Brain microvascular endothelial cell (primary cell): Measurements from ENCODE around the gene FOXJ1.

Source experiments
- DNase-seq: peaks from one replicate; pipeline ENCODE4 v3.0.0-alpha.2; 2020
- H3K27ac ChIP-seq: fragments of 250-450 bp; sonication (Bioruptor Pico); 2 replicates; pipeline ENCODE4 v1.5.1; 2020; ENCODE audit warnings: mild to moderate bottlenecking, moderate library complexity
- H3K27me3 ChIP-seq: fragments of 250-450 bp; sonication (Bioruptor Pico); replicated peaks from 2 replicates; pipeline ENCODE4 v1.5.1; 2020; ENCODE audit warnings: mild to moderate bottlenecking
- H3K36me3 ChIP-seq: fragments of 250-450 bp; sonication (Bioruptor Pico); replicated peaks from 2 replicates; pipeline ENCODE4 v1.5.1; 2020; ENCODE audit warnings: mild to moderate bottlenecking
- H3K4me3 ChIP-seq: 2 replicates; pipeline ENCODE4 v1.5.1; 2011; ENCODE audit warnings: low read depth, mild to moderate bottlenecking, control low read depth, low read length, moderate library complexity
- in situ Hi-C: cut with HindIII; loops from 2 replicates; pipeline ENCODE4 v1.10.0; 2017; ENCODE audit warnings: low sequenced_read_pairs, low pct_ligation_motif_present
- TF ChIP-seq, protein P1 (sequence below): IDR thresholded peaks from 2 replicates; pipeline ENCODE4 v1.5.1; 2011; ENCODE audit warnings: low read depth, mild to moderate bottlenecking, moderate library complexity, low read length, control low read depth, inconsistent platforms; ENCODE audit errors: missing control alignments

FOXJ1 gene

DNA sequence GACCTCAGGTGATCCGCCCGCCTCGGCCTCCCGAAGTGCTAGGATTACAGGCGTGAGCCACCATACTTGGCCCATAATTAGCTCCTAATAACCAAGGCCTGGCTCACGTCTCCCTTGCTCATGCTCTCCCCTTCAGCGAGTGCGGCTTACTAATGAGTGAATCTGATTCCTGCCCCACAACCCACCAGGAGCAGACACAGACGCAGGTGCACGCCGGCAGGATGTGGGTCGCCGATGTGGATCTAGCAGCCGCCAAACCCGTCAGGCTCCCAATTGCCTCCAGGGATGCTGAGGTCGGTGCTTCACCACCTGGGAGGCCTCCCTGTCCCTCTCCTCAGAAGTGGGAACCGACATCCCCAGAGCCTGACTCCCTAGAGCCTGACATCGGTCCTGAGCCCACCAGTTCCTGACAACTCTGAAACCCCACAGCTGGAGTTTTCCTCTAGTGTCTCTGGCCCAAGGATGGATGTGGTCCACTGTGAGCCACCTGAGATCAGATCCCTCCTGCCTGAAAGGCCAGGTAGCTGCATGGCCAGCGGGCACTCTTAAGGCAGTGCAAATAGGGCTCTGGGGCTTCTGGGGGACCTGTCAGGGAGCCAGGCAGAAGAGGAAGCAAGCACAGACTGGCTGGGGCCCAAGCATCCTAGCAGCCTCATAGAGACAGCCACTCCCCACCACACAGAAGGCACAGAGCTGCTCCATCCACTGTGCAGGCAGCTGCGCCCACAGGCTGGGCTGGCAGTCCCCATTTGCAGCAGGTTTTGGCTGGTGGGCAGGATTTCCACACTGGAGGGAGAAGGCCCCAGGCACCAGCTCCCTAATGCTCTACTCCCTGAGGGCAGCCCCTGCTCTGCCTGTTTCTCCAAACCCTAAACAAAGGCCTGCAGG, 48.3 kb downstream of the FOXJ1 start:
- Histone ChIP-seq H3K36me3 (peaks cover 71% of the 10 kb centered on the region), H3K4me3 (no peak overlapping the region), H3K27ac (no peak overlapping the region), H3K27me3 (no peaks in the 10 kb centered on the region)
- in situ Hi-C loops: no loop called here
- TF ChIP-seq, protein P1, sequence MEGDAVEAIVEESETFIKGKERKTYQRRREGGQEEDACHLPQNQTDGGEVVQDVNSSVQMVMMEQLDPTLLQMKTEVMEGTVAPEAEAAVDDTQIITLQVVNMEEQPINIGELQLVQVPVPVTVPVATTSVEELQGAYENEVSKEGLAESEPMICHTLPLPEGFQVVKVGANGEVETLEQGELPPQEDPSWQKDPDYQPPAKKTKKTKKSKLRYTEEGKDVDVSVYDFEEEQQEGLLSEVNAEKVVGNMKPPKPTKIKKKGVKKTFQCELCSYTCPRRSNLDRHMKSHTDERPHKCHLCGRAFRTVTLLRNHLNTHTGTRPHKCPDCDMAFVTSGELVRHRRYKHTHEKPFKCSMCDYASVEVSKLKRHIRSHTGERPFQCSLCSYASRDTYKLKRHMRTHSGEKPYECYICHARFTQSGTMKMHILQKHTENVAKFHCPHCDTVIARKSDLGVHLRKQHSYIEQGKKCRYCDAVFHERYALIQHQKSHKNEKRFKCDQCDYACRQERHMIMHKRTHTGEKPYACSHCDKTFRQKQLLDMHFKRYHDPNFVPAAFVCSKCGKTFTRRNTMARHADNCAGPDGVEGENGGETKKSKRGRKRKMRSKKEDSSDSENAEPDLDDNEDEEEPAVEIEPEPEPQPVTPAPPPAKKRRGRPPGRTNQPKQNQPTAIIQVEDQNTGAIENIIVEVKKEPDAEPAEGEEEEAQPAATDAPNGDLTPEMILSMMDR: no peak
- no peak for DNase-seq

DNA sequence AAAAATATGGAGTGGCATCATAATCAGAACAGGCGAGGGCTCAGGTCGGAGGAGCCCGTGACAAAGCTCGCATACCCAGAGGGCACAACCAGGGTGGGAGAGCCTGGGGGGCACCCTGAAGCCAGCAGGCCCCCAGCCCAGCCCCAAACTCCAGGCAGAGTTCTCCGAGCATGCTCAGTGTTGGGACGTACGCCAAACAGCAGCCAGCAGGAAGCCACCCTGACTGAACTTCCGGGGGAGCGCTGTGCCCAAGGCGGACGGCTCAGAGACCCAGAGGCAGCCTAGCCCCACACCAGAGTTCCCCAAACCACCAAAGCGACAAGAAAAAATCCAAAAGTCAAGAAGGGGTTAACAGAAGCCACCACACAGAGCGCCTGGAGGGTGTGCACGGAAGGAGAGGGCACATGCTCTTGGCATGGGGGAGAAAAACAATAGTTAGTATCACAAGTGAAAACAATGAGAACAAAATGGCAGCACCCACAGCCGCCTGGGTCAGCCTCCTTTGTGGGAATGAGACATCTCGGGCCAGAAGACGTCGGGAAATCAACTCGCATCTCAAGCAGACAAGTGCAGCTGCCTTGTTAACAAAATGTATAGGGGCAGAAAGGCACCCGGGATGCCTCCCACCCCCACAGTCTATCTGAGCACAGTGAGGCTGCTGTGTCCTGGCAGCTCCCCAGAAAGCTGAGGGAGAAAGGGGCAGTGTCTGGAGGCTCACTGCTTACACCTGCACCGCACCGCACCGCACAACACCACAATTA, 49.3 kb downstream of the FOXJ1 start:
- no peak for DNase-seq
- Histone ChIP-seq H3K27me3 (no peaks in the 10 kb centered on the region), H3K36me3 (peaks cover 68% of the 10 kb centered on the region), H3K4me3 (no peak overlapping the region), H3K27ac (no peak overlapping the region)
- TF ChIP-seq, protein P1: no peak
- in situ Hi-C loops: no loop called here

DNA sequence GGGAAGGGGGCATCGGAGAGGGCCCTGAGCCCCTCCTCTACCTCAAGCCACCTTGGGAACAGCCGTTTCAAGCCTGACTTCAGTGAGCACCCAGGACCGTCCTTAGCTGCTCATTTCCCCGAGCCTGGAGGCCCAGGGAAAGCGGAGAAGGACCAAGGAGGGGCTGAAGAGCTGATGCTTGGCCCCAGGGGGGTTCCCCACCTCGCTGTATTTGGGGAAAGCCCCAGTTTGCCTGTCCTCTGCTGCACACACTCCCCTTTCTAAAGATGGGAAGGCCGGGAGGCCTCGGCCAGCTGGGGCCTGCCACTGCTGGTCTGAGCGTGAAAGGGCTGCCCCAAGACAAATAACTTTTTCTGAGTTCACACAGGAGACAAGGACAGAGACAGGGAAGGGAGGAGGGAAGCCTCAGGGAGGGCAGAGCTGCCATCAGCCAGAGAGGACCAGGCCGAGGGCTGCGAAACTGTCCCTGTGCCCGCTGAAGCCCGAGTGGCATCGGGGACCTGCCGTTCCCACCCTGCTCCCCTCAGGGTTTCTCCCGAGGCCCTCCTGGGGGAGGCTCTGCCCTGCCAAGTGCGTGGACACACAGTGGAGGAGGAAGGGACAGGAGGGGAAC, 50.4 kb downstream of the FOXJ1 start:
- TF ChIP-seq, protein P1: no peak
- Histone ChIP-seq H3K27ac (no peak overlapping the region), H3K4me3 (no peak overlapping the region), H3K36me3 (peaks cover 65% of the 10 kb centered on the region), H3K27me3 (no peaks in the 10 kb centered on the region)
- no peak for DNase-seq
- in situ Hi-C loops: no loop called here

DNA sequence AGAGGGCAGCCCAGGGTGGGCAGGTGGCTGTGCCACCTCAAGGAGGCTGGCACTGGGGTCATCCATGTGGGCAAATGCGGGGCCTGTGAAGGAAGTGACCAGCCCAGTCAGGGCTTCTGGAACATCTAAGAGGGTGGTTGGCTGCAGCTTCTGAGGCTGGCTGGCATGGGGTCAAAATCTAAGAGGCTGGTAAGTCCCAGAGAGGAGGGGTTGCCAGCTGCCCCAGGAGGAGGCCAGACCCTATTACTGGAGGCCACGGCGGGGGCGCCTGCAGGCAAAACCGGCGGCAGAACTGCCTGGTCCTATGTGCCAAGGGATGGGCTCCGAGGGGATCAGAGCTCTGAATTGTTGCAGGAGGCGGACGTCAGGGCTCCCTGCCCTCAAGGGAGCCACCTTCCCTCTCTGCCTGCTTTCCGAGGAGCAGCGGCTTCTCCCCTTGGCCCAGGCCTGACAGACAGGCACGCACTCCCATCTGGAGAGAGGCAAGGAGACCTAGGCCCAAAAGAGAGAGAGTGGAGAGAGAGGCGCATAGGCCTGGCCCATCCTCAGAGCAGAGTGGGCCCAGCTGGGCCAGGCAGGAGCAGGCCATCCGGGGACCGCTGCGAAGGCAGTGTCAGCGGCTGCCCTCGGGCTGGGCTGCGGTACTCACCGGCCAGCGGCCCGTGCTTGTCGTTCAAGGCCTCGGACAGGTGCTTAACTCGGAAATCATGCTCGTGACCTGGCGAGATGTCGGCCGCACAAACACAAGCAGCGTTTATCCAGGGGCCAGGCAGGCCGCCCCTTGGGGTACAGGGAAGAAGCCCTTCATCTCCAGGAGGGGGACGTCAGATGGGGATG, 51.1 kb downstream of the FOXJ1 start:
- DNase-seq: no peak
- peaks cover 69% of the 10 kb centered on the region for H3K36me3 ChIP-seq
- H3K4me3 ChIP-seq: no peak overlapping the region
- no peak overlapping the region for H3K27ac ChIP-seq
- in situ Hi-C loops: no loop called here
- TF ChIP-seq, protein P1: no peak
- H3K27me3 ChIP-seq: no peaks in the 10 kb centered on the region

DNA sequence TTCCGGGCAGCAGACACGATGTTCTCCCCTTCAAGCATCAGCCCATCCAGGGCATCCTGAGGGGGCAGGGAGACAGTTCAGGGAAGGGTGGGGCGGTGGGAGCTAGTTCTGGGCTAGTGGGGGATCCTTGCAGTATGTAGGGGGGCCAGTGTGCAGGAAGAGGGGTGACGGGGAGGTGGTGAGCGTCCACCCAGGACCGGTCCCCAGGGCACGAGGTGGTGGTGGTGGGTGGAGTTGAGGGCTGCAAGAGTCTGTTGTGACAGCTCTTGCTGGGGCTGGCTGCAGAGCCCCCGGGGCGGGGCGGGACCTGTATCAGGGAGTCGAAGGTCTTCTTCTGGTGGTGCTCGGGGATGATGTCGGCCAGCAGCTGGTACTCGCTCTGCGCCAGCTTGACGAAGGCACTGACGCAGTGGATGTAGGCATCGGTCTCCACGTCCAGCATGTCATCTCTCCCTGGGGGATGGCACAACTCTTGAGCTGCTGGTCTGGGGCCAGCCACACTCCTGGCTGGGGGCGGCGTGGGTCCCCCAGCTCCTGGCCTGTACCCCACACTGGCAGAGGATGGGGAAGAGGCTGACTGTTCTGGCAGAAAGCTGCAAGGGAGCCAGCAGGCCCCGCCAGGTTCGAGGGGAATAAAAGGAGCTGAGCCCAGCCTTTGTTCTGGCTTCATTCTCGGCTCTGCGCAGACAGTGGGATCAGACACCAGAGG, 52.0 kb downstream of the FOXJ1 start:
- no peak overlapping the region for H3K27ac ChIP-seq
- no peak for DNase-seq
- H3K27me3 ChIP-seq: no peaks in the 10 kb centered on the region
- H3K36me3 ChIP-seq: peaks cover 73% of the 10 kb centered on the region
- in situ Hi-C loops: no loop called here
- TF ChIP-seq, protein P1: no peak
- H3K4me3 ChIP-seq: no peak overlapping the region
